ENCODE measurements around the gene PRSS53. TPM values are rescaled to one million over a fixed set of nuclear protein-coding genes. Genes with fewer than 3 reads are reported as not detected.

The PRSS53 gene
- total and polyA plus RNA-seq, 4 donors: 2.0 to 9.8 (median 4.8) TPM

GRCh38 chr16:31094088-31094423 lies 5.3 kb upstream of the PRSS53 start:
- Histone ChIP-seq H3K4me3 (ENCODE audit: low read depth, low read length) (peak overlapping the region; percentile 60), H3K27ac (ENCODE audit: low read depth, low read length) (peak overlapping the region; percentile 83), H3K36me3 (ENCODE audit: control insufficient read depth, insufficient read depth, low read length) (peaks cover 25% of the 10 kb centered on the region), H3K4me1 (ENCODE audit: control insufficient read depth, insufficient read depth, low read length) (peaks cover 28% of the 10 kb centered on the region), H3K9me3 (ENCODE audit: control insufficient read depth, insufficient read depth, low read length) (no peaks in the 10 kb centered on the region), H3K27me3 (ENCODE audit: control insufficient read depth, insufficient read depth, low read length) (no peaks in the 10 kb centered on the region)
- under 1% methylated on average over 20 of the region's 20 CpGs for WGBS (ENCODE audit: insufficient coverage)
- no peak for DNase-seq (ENCODE audit: low read depth in 4 of 6, low spot score in 6 of 6)

DNA sequence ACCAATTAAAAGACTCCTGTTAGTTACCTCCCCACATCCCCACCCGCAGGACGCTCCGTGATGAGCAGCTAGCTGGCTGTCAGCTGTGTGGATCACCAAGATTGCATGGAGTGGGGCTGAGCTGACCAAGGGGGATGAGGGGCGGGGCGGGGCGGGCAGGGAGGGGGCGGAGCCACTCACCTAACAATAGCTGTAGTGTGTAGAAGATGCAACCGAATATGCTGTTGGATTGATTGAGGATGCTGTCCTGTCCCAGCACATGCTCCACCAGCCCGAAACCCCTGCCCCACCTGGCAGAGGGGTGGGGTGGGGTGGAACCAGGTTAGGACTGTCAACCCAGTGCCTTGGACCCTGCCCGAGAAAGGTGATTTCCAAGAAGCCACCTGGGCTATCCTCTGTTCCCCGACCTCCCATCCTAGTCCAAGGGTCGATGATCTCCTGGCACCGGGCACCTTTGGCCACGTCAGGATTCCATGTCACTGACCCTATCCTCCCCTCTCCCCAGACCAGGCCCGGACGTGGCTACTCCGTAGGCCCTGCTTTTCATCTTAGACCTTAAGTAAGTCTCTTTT lies 4.5 kb upstream of the PRSS53 start:
- Histone ChIP-seq H3K4me3 (ENCODE audit: low read depth, low read length) (peak overlapping the region; percentile 60), H3K36me3 (ENCODE audit: control insufficient read depth, insufficient read depth, low read length) (peaks cover 34% of the 10 kb centered on the region), H3K27me3 (ENCODE audit: control insufficient read depth, insufficient read depth, low read length) (no peaks in the 10 kb centered on the region), H3K9me3 (ENCODE audit: control insufficient read depth, insufficient read depth, low read length) (no peaks in the 10 kb centered on the region), H3K27ac (ENCODE audit: low read depth, low read length) (peak overlapping the region; percentile 40), H3K4me1 (ENCODE audit: control insufficient read depth, insufficient read depth, low read length) (peaks cover 33% of the 10 kb centered on the region)
- peak in 2 of 6 donors; percentile 28 to 43 for DNase-seq (ENCODE audit: low read depth in 4 of 6, low spot score in 6 of 6)
- WGBS (ENCODE audit: insufficient coverage): 16% methylated on average over 4 of the region's 17 CpGs

DNA sequence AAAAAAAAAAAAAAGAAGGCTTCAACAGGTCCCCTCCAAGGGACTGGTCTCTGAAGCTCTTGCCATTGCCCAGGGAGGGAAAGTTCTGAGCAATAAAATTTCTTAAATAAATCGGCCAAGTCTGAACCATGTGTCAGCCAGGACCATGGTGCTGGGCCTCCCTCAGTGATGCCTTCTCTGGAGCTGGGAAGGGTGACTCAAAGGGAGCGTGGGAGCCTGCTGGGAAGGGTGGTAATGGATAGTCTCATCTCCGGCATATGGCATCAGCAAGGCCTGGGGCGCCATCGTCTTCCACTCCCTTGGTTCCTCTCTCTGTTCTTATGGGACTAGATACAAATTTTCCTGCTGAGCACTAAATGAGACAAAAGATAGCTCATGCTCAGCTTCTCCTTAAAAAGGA lies 3.6 kb upstream of the PRSS53 start:
- 92% methylated on average over 5 of the region's 5 CpGs for WGBS (ENCODE audit: insufficient coverage)
- Histone ChIP-seq H3K27ac (ENCODE audit: low read depth, low read length) (no peak overlapping the region), H3K9me3 (ENCODE audit: control insufficient read depth, insufficient read depth, low read length) (no peaks in the 10 kb centered on the region), H3K27me3 (ENCODE audit: control insufficient read depth, insufficient read depth, low read length) (no peaks in the 10 kb centered on the region), H3K4me1 (ENCODE audit: control insufficient read depth, insufficient read depth, low read length) (peaks cover 33% of the 10 kb centered on the region), H3K36me3 (ENCODE audit: control insufficient read depth, insufficient read depth, low read length) (peaks cover 42% of the 10 kb centered on the region), H3K4me3 (ENCODE audit: low read depth, low read length) (no peak overlapping the region)
- no peak for DNase-seq (ENCODE audit: low read depth in 4 of 6, low spot score in 6 of 6)

DNA sequence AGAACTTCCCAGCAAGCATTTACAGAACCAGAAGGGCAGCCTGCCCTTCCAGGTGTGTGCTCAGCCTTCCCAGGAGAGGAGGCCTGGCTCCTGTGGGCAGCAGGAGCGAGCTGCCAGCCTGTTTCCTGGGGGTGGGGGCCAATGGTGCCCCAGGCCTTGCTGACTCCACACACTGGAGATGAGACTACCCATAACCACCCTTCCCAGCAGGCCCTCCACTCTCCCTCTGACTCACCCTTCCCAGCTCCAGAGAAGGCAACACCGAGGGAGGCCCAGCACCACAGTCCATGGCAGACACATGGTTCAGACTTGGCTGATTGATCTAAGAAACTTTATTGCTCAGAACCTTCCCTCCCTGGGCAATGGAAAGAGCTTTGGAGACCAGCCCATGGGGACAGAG lies 1.8 kb upstream of the PRSS53 start:
- H3K4me1 ChIP-seq (ENCODE audit: control insufficient read depth, insufficient read depth, low read length): peaks cover 39% of the 10 kb centered on the region
- H3K27ac ChIP-seq (ENCODE audit: low read depth, low read length): no peak overlapping the region
- H3K9me3 ChIP-seq (ENCODE audit: control insufficient read depth, insufficient read depth, low read length): no peaks in the 10 kb centered on the region
- no peak for DNase-seq (ENCODE audit: low read depth in 4 of 6, low spot score in 6 of 6)
- no peak overlapping the region for H3K4me3 ChIP-seq (ENCODE audit: low read depth, low read length)
- no peaks in the 10 kb centered on the region for H3K27me3 ChIP-seq (ENCODE audit: control insufficient read depth, insufficient read depth, low read length)
- 75% methylated on average over 1 of the region's 2 CpGs for WGBS (ENCODE audit: insufficient coverage)
- peaks cover 60% of the 10 kb centered on the region for H3K36me3 ChIP-seq (ENCODE audit: control insufficient read depth, insufficient read depth, low read length)

GRCh38 chr16:31089199-31089598 lies 456 bp upstream of the PRSS53 start:
- peak overlapping the region; percentile 90 for H3K27ac ChIP-seq (ENCODE audit: low read depth, low read length)
- peaks cover 74% of the 10 kb centered on the region for H3K36me3 ChIP-seq (ENCODE audit: control insufficient read depth, insufficient read depth, low read length)
- DNase-seq (ENCODE audit: low read depth in 4 of 6, low spot score in 6 of 6): no peak
- H3K27me3 ChIP-seq (ENCODE audit: control insufficient read depth, insufficient read depth, low read length): no peaks in the 10 kb centered on the region
- WGBS (ENCODE audit: insufficient coverage): 87% methylated on average over 2 of the region's 8 CpGs
- no peak overlapping the region for H3K4me3 ChIP-seq (ENCODE audit: low read depth, low read length)
- no peaks in the 10 kb centered on the region for H3K9me3 ChIP-seq (ENCODE audit: control insufficient read depth, insufficient read depth, low read length)
- H3K4me1 ChIP-seq (ENCODE audit: control insufficient read depth, insufficient read depth, low read length): peaks cover 32% of the 10 kb centered on the region

GRCh38 chr16:31087971-31088370 lies 772 bp downstream of the PRSS53 start:
- H3K4me3 ChIP-seq (ENCODE audit: low read depth, low read length): no peak overlapping the region
- peaks cover 20% of the 10 kb centered on the region for H3K4me1 ChIP-seq (ENCODE audit: control insufficient read depth, insufficient read depth, low read length)
- no peaks in the 10 kb centered on the region for H3K27me3 ChIP-seq (ENCODE audit: control insufficient read depth, insufficient read depth, low read length)
- peak in 1 of 6 donors; percentile 46 for DNase-seq (ENCODE audit: low read depth in 4 of 6, low spot score in 6 of 6)
- H3K36me3 ChIP-seq (ENCODE audit: control insufficient read depth, insufficient read depth, low read length): peaks cover 86% of the 10 kb centered on the region
- peak overlapping the region; percentile 90 for H3K27ac ChIP-seq (ENCODE audit: low read depth, low read length)
- H3K9me3 ChIP-seq (ENCODE audit: control insufficient read depth, insufficient read depth, low read length): no peaks in the 10 kb centered on the region
- WGBS (ENCODE audit: insufficient coverage): no CpG with 5 or more reads among the region's 5 CpGs

- Histone ChIP-seq H3K27me3 (ENCODE audit: control insufficient read depth, insufficient read depth, low read length) (no peaks in the 10 kb centered on the region), H3K36me3 (ENCODE audit: control insufficient read depth, insufficient read depth, low read length) (peaks cover 91% of the 10 kb centered on the region), H3K4me3 (ENCODE audit: low read depth, low read length) (no peak overlapping the region), H3K4me1 (ENCODE audit: control insufficient read depth, insufficient read depth, low read length) (peaks cover 17% of the 10 kb centered on the region), H3K9me3 (ENCODE audit: control insufficient read depth, insufficient read depth, low read length) (no peaks in the 10 kb centered on the region), H3K27ac (ENCODE audit: low read depth, low read length) (peak overlapping the region; percentile 90)
- no peak for DNase-seq (ENCODE audit: low read depth in 4 of 6, low spot score in 6 of 6)
- 75% methylated on average over 5 of the region's 8 CpGs for WGBS (ENCODE audit: insufficient coverage)
These were observed 1.3 kb downstream of the PRSS53 start for GRCh38 chr16:31087481-31087880.

DNA sequence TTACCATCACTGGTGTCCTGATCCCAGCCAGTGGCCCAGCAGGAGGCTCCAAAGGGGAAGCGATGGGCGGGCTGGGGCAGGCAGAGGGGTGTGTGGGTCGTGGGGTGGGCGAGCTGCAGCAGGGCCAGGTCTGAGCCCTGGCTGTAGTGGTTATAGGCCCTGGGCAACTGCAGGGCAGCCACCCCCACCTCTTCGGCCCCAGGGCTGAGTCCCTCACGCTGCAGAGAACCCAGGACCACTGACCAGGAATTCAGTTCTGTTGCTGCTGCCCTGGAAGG lies 2.2 kb downstream of the PRSS53 start:
- Histone ChIP-seq H3K27ac (ENCODE audit: low read depth, low read length) (no peak overlapping the region), H3K4me1 (ENCODE audit: control insufficient read depth, insufficient read depth, low read length) (peaks cover 22% of the 10 kb centered on the region), H3K4me3 (ENCODE audit: low read depth, low read length) (no peak overlapping the region), H3K27me3 (ENCODE audit: control insufficient read depth, insufficient read depth, low read length) (no peaks in the 10 kb centered on the region), H3K36me3 (ENCODE audit: control insufficient read depth, insufficient read depth, low read length) (peaks cover 98% of the 10 kb centered on the region), H3K9me3 (ENCODE audit: control insufficient read depth, insufficient read depth, low read length) (no peaks in the 10 kb centered on the region)
- 78% methylated on average over 6 of the region's 6 CpGs for WGBS (ENCODE audit: insufficient coverage)
- DNase-seq (ENCODE audit: low read depth in 4 of 6, low spot score in 6 of 6): no peak

- no peak overlapping the region for H3K27ac ChIP-seq (ENCODE audit: low read depth, low read length)
- peaks cover 23% of the 10 kb centered on the region for H3K4me1 ChIP-seq (ENCODE audit: control insufficient read depth, insufficient read depth, low read length)
- H3K36me3 ChIP-seq (ENCODE audit: control insufficient read depth, insufficient read depth, low read length): peaks cover 98% of the 10 kb centered on the region
- WGBS (ENCODE audit: insufficient coverage): 71% methylated on average over 15 of the region's 18 CpGs
- no peaks in the 10 kb centered on the region for H3K9me3 ChIP-seq (ENCODE audit: control insufficient read depth, insufficient read depth, low read length)
- H3K27me3 ChIP-seq (ENCODE audit: control insufficient read depth, insufficient read depth, low read length): no peaks in the 10 kb centered on the region
- no peak for DNase-seq (ENCODE audit: low read depth in 4 of 6, low spot score in 6 of 6)
- H3K4me3 ChIP-seq (ENCODE audit: low read depth, low read length): no peak overlapping the region
These were observed 2.7 kb downstream of the PRSS53 start for GRCh38 chr16:31085873-31086628.

DNA sequence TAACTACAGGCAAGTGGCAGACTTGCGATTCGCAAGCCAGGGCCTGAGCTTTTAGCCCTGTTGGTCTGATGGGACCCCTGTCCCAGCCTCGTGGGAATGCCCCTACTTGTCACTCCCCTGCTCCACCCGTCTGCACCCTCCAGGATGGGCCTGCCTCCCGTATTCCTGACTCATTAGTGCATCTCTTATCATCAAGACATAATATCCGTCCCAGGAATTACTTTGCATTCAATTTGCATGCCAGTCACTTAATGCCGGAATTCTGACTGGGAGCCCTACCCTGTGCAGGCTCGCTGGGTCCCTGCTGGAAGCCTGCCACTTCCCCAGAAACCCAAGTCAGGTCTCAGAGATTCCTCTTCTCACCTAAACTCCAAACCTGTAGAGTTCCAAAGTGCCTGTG lies 3.3 kb downstream of the PRSS53 start:
- no peaks in the 10 kb centered on the region for H3K27me3 ChIP-seq (ENCODE audit: control insufficient read depth, insufficient read depth, low read length)
- no peaks in the 10 kb centered on the region for H3K9me3 ChIP-seq (ENCODE audit: control insufficient read depth, insufficient read depth, low read length)
- no peak overlapping the region for H3K4me3 ChIP-seq (ENCODE audit: low read depth, low read length)
- H3K4me1 ChIP-seq (ENCODE audit: control insufficient read depth, insufficient read depth, low read length): peaks cover 27% of the 10 kb centered on the region
- peaks cover 98% of the 10 kb centered on the region for H3K36me3 ChIP-seq (ENCODE audit: control insufficient read depth, insufficient read depth, low read length)
- no peak overlapping the region for H3K27ac ChIP-seq (ENCODE audit: low read depth, low read length)
- DNase-seq (ENCODE audit: low read depth in 4 of 6, low spot score in 6 of 6): no peak
- 74% methylated on average over 8 of the region's 8 CpGs for WGBS (ENCODE audit: insufficient coverage)
